GM12878 (cell line): ENCODE measurements around the gene SIRT3. TPM values are rescaled to one million over a fixed set of nuclear protein-coding genes. Genes with fewer than 3 reads are reported as not detected.

Experiments used
- BACH1 ChIP-seq: fragments of 450-650 bp; IDR thresholded peaks from 2 replicates; pipeline ENCODE4 v1.6.1; 2017; ENCODE audit warnings: mild to moderate bottlenecking, borderline replicate concordance
- CHD2 ChIP-seq: IDR thresholded peaks from 2 replicates; pipeline ENCODE4 v1.6.1; 2011; ENCODE audit warnings: low read depth, low read length, improper control_type of control experiment, borderline replicate concordance
- ETV6 ChIP-seq, 2 experiments: fragments of 450-650 bp in 1 of 2; IDR thresholded peaks in 1 of 2; conservative IDR thresholded peaks in 1 of 2; 2 replicates each; pipeline ENCODE4 v1.6.1; 2014; ENCODE audit warnings: antibody characterized with exemption in 1 of 2, borderline replicate concordance in 1 of 2, low read depth in 1 of 2, mild to moderate bottlenecking in 1 of 2, moderate library complexity in 1 of 2
- EZH2 ChIP-seq: IDR thresholded peaks from 2 replicates; pipeline ENCODE4 v1.6.1; 2012; ENCODE audit warnings: low read depth, mild to moderate bottlenecking, control low read depth, inconsistent platforms, low read length, borderline replicate concordance; ENCODE audit not compliant: control insufficient read depth
- FOS ChIP-seq: IDR thresholded peaks from 3 replicates; pipeline ENCODE4 v1.6.1; 2011; ENCODE audit warnings: borderline replicate concordance; ENCODE audit not compliant: insufficient read length; ENCODE audit errors: extremely low read depth
- JUNB ChIP-seq: IDR thresholded peaks from 2 replicates; pipeline ENCODE4 v1.6.1; 2016; ENCODE audit warnings: antibody characterized with exemption, mild to moderate bottlenecking
- MTA2 ChIP-seq: fragments of 450-650 bp; IDR thresholded peaks from 2 replicates; pipeline ENCODE4 v1.6.1; 2016; ENCODE audit warnings: low read depth, mild to moderate bottlenecking, moderate library complexity
- MXI1 ChIP-seq: fragments of 150-350 bp; IDR thresholded peaks from 2 replicates; pipeline ENCODE4 v1.6.1; 2011; ENCODE audit warnings: low read depth, mild to moderate bottlenecking, inconsistent platforms, low read length, improper control_type of control experiment
- NFXL1 ChIP-seq: fragments of 450-650 bp; IDR thresholded peaks from 2 replicates; pipeline ENCODE4 v1.6.1; 2017; ENCODE audit warnings: antibody characterized with exemption, mild to moderate bottlenecking, borderline replicate concordance
- POLR2A ChIP-seq: IDR thresholded peaks from 2 replicates; pipeline ENCODE4 v1.6.1; 2011; ENCODE audit warnings: low read depth, mild to moderate bottlenecking, low read length
- SMAD5 ChIP-seq: IDR thresholded peaks from 2 replicates; pipeline ENCODE4 v1.6.1; 2016; ENCODE audit warnings: antibody characterized with exemption, low read depth
- ZNF384 ChIP-seq: IDR thresholded peaks from 2 replicates; pipeline ENCODE4 v1.6.1; 2012; ENCODE audit warnings: low read depth, mild to moderate bottlenecking, low read length, improper control_type of control experiment, borderline replicate concordance
- polyA plus RNA-seq, 11 experiments: library from polyadenylated mRNA; depleted of rRNA in 4 of 11; unstranded in 6 of 11; stranded (reverse) in 5 of 11; fragments of >200 nt; fragmentation: Nextera tagmentation in 4 of 11; fragmentation: Illumina TruSeq in 1 of 11; extraction: Ambion mirVana in 4 of 11; extraction: Trizol in 1 of 11; gene quantifications; 1 replicate in 1 of 11; 2 replicates in 10 of 11; pipeline versions ENCODE4 v1.2.1 to v1.2.3, GENCODE V29; 2011 to 2016; ENCODE audit warnings: inconsistent platforms in 2 of 11, missing spikeins in 2 of 11, low read depth in 1 of 11
- total RNA-seq, 4 experiments: library from RNA; depleted of rRNA in 3 of 4; stranded (reverse); fragments of >200 nt in 3 of 4; fragmentation: Illumina TruSeq in 1 of 4; extraction: Trizol in 1 of 4; gene quantifications; 2 replicates each; pipeline versions ENCODE4 v1.2.1 to v1.2.3, GENCODE V29; 2013 to 2021
- TF ChIP-seq, protein P1 (sequence below): fragments of 450-650 bp; IDR thresholded peaks from 2 replicates; pipeline ENCODE4 v1.6.1; 2017; ENCODE audit warnings: low read depth, mild to moderate bottlenecking, moderate library complexity
- TF ChIP-seq, protein P2 (sequence below): fragments of 450-650 bp; IDR thresholded peaks from 2 replicates; pipeline ENCODE4 v1.6.1; 2016; ENCODE audit warnings: mild to moderate bottlenecking
- TF ChIP-seq, protein P3 (sequence below): fragments of 450-650 bp; IDR thresholded peaks from 2 replicates; pipeline ENCODE4 v1.6.1; 2018; ENCODE audit warnings: mild to moderate bottlenecking, low read depth, moderate library complexity; ENCODE audit not compliant: partially characterized antibody
- TF ChIP-seq, protein P4 (sequence below): fragments of 450-650 bp; formaldehyde crosslinking; IDR thresholded peaks from 2 replicates; pipeline ENCODE4 v1.4.0; 2022; ENCODE audit warnings: mild to moderate bottlenecking, moderate library complexity

Gene SIRT3
- total and polyA plus RNA-seq, 10 of the 15 experiments (the other 5 are each of a cell fraction or from before 2014, with no cell fraction given): 0.90 to 23.2 (median 12.6) TPM

DNA sequence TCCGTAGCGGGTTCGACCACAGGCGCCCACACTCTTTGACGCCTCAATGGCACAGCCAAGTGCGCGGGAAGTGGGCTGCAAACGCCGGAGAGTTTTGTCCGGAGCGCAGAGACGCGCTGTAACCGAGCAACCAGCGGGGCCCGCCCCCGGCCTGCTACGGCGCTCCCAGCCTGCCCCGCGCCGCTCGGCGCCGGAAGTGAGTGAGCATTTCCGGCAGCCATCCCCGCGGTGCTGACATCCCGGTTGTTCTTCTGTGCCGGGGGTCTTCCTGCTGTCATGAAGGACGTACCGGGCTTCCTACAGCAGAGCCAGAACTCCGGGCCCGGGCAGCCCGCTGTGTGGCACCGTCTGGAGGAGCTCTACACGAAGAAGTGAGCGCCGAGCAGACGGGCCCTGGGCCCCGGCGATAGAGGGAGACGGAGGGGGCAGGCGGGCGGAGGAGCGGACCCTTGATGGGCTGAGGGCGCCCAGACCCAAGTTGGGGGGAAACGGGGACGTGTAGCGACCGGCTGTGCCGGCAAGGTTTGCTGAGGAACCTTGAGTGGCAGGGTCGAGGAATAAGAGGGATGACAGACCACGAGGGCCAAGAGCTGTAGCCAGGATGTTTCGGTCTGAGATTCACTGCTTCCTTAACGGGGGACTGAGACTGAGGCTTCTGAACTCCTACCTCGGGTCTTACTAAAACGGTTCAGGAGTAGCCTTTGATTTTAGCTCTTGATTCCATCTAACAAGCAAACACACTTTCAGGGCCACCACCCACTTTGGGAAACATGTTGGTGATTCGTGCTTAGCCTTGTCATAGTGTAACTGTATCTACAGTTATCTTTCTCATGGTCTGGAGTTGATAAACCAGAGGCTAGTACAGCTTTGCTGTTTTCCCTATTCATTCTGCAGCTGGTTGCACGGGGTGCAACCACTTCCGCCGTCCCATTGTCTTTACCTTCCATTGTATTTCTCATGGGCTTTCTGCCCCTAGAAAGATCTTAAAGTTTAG is 929 bp upstream of the SIRT3 start, which contains the start of gene PSMD13 (continued):
- no peak for TF ChIP-seq EZH2
- TF ChIP-seq BACH1: 0 out of 2 replicates have a peak, but pooled peaks have one; percentile 13
- no peak for TF ChIP-seq MTA2
- peak; percentile 70; the same call in 1 of the 2 replicates for TF ChIP-seq SMAD5
- TF ChIP-seq, protein P1, sequence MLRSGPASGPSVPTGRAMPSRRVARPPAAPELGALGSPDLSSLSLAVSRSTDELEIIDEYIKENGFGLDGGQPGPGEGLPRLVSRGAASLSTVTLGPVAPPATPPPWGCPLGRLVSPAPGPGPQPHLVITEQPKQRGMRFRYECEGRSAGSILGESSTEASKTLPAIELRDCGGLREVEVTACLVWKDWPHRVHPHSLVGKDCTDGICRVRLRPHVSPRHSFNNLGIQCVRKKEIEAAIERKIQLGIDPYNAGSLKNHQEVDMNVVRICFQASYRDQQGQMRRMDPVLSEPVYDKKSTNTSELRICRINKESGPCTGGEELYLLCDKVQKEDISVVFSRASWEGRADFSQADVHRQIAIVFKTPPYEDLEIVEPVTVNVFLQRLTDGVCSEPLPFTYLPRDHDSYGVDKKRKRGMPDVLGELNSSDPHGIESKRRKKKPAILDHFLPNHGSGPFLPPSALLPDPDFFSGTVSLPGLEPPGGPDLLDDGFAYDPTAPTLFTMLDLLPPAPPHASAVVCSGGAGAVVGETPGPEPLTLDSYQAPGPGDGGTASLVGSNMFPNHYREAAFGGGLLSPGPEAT: peak; percentile 49; the same call in 1 of the 2 replicates
- TF ChIP-seq, protein P2, sequence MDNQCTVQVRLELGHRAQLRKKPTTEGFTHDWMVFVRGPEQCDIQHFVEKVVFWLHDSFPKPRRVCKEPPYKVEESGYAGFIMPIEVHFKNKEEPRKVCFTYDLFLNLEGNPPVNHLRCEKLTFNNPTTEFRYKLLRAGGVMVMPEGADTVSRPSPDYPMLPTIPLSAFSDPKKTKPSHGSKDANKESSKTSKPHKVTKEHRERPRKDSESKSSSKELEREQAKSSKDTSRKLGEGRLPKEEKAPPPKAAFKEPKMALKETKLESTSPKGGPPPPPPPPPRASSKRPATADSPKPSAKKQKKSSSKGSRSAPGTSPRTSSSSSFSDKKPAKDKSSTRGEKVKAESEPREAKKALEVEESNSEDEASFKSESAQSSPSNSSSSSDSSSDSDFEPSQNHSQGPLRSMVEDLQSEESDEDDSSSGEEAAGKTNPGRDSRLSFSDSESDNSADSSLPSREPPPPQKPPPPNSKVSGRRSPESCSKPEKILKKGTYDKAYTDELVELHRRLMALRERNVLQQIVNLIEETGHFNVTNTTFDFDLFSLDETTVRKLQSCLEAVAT: no peak; the same call in none of the 2 replicates
- TF ChIP-seq, protein P3, sequence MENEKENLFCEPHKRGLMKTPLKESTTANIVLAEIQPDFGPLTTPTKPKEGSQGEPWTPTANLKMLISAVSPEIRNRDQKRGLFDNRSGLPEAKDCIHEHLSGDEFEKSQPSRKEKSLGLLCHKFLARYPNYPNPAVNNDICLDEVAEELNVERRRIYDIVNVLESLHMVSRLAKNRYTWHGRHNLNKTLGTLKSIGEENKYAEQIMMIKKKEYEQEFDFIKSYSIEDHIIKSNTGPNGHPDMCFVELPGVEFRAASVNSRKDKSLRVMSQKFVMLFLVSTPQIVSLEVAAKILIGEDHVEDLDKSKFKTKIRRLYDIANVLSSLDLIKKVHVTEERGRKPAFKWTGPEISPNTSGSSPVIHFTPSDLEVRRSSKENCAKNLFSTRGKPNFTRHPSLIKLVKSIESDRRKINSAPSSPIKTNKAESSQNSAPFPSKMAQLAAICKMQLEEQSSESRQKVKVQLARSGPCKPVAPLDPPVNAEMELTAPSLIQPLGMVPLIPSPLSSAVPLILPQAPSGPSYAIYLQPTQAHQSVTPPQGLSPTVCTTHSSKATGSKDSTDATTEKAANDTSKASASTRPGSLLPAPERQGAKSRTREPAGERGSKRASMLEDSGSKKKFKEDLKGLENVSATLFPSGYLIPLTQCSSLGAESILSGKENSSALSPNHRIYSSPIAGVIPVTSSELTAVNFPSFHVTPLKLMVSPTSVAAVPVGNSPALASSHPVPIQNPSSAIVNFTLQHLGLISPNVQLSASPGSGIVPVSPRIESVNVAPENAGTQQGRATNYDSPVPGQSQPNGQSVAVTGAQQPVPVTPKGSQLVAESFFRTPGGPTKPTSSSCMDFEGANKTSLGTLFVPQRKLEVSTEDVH: peak; percentile 94
- TF ChIP-seq CHD2: no peak
- TF ChIP-seq MXI1: peak; percentile 93
- TF ChIP-seq, protein P4, sequence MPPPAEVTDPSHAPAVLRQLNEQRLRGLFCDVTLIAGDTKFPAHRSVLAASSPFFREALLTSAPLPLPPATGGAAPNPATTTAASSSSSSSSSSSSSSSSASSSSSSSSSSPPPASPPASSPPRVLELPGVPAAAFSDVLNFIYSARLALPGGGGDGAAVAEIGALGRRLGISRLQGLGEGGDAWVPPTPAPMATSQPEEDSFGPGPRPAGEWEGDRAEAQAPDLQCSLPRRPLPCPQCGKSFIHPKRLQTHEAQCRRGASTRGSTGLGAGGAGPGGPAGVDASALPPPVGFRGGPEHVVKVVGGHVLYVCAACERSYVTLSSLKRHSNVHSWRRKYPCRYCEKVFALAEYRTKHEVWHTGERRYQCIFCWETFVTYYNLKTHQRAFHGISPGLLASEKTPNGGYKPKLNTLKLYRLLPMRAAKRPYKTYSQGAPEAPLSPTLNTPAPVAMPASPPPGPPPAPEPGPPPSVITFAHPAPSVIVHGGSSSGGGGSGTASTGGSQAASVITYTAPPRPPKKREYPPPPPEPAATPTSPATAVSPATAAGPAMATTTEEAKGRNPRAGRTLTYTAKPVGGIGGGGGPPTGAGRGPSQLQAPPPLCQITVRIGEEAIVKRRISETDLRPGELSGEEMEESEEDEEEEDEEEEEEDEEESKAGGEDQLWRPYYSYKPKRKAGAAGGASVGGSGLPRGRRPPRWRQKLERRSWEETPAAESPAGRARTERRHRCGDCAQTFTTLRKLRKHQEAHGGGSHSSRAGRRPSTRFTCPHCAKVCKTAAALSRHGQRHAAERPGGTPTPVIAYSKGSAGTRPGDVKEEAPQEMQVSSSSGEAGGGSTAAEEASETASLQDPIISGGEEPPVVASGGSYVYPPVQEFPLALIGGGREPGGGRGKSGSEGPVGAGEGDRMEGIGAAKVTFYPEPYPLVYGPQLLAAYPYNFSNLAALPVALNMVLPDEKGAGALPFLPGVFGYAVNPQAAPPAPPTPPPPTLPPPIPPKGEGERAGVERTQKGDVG: no peak
- no peak for TF ChIP-seq NFXL1
- no peak; a peak in 1 of 4 replicates for TF ChIP-seq ETV6 (conservative IDR thresholded peaks at IDR 0.05 in 1 of 2, IDR thresholded peaks at IDR 0.05 in 1 of 2; ENCODE audit: borderline replicate concordance in 1 of 2, low read depth in 1 of 2)
- TF ChIP-seq ZNF384: no peak
- TF ChIP-seq FOS: no peak
- no peak for TF ChIP-seq JUNB
- TF ChIP-seq POLR2A: peak; percentile 81
